ACC112 (cell line): ENCODE results near the gene DUSP21.
"Not testable (repeated sequence)": the region's sequence is repeated elsewhere in the genome, so short reads cannot be mapped to it uniquely, and the experiment has no call there.

Source experiments
- H2AFZ ChIP-seq: fragments of 200-600 bp; sonication (generic); one replicate; pipeline ENCODE4 v1.6.0; 2017; ENCODE audit warnings: antibody characterized with exemption, low read length; ENCODE audit not compliant: unreplicated experiment
- H3K27ac ChIP-seq: fragments of 200-600 bp; sonication (generic); 2 replicates; pipeline ENCODE4 v1.5.1; 2014; ENCODE audit warnings: low read depth, mild to moderate bottlenecking, antibody characterized with exemption, low read length, moderate library complexity
- H3K27me3 ChIP-seq: fragments of 200-600 bp; sonication (generic); 2 replicates; pipeline ENCODE4 v1.6.1; 2014; ENCODE audit warnings: mild to moderate bottlenecking, antibody characterized with exemption, low read length, moderate library complexity, mixed read lengths; ENCODE audit not compliant: insufficient read depth
- H3K36me3 ChIP-seq: fragments of 200-600 bp; sonication (generic); 2 replicates; pipeline ENCODE4 v1.6.1; 2016; ENCODE audit warnings: mild to moderate bottlenecking, antibody characterized with exemption, low read length, moderate library complexity, mixed read lengths; ENCODE audit not compliant: insufficient read depth
- H3K4me1 ChIP-seq: fragments of 200-600 bp; sonication (generic); one replicate; pipeline ENCODE4 v1.6.1; 2016; ENCODE audit warnings: low read length, mixed read lengths; ENCODE audit not compliant: insufficient read depth, unreplicated experiment, control insufficient read depth
- H3K4me3 ChIP-seq: fragments of 200-600 bp; sonication (generic); 2 replicates; pipeline ENCODE4 v1.5.1; 2014; ENCODE audit warnings: mild to moderate bottlenecking, low read depth, low read length
- H3K79me2 ChIP-seq: fragments of 200-600 bp; sonication (generic); one replicate; pipeline ENCODE4 v1.6.0; 2016; ENCODE audit warnings: low read length; ENCODE audit not compliant: control insufficient read depth, unreplicated experiment, insufficient read depth

Gene DUSP21

DNA sequence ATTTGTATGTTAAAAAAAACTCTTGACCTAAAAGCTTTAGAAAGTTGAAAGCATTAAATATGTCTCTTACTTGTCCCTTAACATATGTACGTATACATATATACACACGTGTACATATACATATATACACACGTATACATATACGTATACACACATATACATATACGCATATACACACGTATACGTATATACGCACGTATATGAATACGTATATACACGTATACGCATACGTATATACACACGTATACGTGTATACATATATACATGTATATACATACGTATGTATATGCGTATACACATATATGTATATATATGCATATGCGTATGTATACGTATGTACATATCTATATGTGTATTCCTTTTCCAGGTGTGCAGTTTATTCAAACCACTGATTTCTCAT is 32.9 kb downstream of the DUSP21 start:
- H3K36me3 ChIP-seq = no peaks in the 10 kb centered on the region
- no peak overlapping the region for H3K27ac ChIP-seq
- H3K79me2 ChIP-seq = peaks cover 79% of the 10 kb centered on the region
- H3K4me1 ChIP-seq = no peaks in the 10 kb centered on the region
- 0 out of 2 replicates have a peak overlapping the region, but pooled peaks have one; percentile 25 for H3K4me3 ChIP-seq
- H2AFZ ChIP-seq = no peak overlapping the region
- H3K27me3 ChIP-seq = no peaks in the 10 kb centered on the region

DNA sequence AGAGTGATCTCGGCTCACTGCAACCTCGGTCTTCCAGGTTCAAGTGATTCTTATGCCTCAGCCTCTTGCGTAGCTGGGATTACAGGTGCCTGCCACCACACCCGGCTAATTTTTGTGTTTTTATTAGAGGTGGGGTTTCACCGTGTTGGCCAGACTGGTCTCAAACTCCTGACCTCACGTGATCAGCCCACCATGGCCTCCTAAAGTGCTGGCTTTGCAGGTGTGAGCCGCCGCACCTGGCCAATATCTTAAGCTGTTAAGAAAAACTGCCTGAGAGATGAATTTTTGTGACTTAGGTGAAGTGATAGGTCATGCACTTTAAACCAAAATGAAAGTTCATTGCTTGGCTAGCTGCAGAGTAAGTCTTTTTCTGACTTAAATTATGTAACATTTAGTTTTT is 35.0 kb downstream of the DUSP21 start:
- no peaks in the 10 kb centered on the region for H3K4me1 ChIP-seq
- H3K27ac ChIP-seq = no peak overlapping the region
- H2AFZ ChIP-seq = no peak overlapping the region
- peaks cover 91% of the 10 kb centered on the region for H3K79me2 ChIP-seq
- H3K36me3 ChIP-seq = no peaks in the 10 kb centered on the region
- no peak overlapping the region for H3K4me3 ChIP-seq
- H3K27me3 ChIP-seq = no peaks in the 10 kb centered on the region

DNA sequence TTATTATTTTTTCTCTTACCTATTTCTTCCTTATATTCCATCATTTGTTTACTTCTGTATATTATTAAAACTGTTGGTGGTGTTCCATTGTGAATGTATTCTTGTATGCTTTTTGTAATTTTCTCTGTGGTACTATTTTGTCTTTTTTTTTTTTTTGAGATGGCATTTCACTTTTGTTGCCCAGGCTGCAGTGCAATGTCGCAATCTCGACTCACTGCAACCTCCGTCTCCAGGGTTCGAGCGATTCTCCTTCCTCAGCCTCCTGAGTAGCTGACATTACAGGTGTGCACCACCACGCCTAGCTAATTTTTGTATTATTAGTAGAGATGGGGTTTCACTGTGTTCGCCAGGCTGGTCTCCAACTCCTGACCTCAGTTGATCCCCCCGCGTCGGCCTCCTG is 37.7 kb downstream of the DUSP21 start:
- Histone ChIP-seq H3K27ac (no peak overlapping the region), H3K36me3 (no peaks in the 10 kb centered on the region), H2AFZ (no peak overlapping the region), H3K79me2 (peaks cover 84% of the 10 kb centered on the region), H3K4me3 (no peak overlapping the region), H3K27me3 (no peaks in the 10 kb centered on the region), H3K4me1 (no peaks in the 10 kb centered on the region)

DNA sequence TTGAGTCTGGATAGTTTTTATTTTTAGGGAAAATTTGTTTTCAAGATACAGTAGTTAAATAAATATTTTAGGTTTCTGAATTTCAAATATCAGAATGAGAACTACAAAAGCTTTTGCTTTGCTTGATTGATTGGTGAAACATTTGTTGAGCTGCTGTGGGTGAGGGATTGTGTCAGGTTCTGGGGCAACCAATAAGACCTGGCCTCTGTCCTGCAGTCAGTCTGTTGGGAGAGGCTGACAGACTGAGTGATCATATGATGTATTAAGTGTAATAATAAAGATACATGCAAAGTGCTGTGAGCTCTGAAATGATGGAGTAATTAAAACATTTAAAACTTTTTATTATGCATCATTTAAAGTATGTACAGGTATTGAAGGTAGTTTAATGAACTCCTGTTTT is 38.8 kb downstream of the DUSP21 start:
- Histone ChIP-seq H2AFZ (no peak overlapping the region), H3K4me3 (no peak overlapping the region), H3K4me1 (no peaks in the 10 kb centered on the region), H3K27ac (no peak overlapping the region), H3K27me3 (no peaks in the 10 kb centered on the region), H3K79me2 (peaks cover 85% of the 10 kb centered on the region), H3K36me3 (no peaks in the 10 kb centered on the region)

DNA sequence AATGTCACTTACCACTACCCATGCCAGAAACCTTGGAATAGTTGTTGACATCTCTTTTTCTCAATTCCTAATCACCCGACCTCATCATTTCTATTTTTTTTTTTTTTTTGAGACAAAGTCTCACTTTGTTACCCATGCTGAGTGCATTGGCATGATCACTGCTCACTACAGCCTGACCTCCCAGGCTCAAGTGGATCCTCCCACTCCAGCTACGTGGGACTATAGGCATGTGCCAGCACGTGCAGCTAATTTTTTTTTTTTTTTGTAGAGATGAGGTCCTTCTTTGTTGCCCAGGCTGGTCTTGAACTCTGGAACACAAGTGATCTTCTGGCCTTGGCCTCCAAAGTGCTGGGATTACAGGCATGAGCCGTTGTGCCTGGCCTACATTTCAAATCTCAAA is 41.1 kb downstream of the DUSP21 start:
- peaks cover 84% of the 10 kb centered on the region for H3K79me2 ChIP-seq
- no peak overlapping the region for H3K27ac ChIP-seq
- no peaks in the 10 kb centered on the region for H3K36me3 ChIP-seq
- no peak overlapping the region for H3K4me3 ChIP-seq
- H3K4me1 ChIP-seq = no peaks in the 10 kb centered on the region
- no peaks in the 10 kb centered on the region for H3K27me3 ChIP-seq
- H2AFZ ChIP-seq = no peak overlapping the region

DNA sequence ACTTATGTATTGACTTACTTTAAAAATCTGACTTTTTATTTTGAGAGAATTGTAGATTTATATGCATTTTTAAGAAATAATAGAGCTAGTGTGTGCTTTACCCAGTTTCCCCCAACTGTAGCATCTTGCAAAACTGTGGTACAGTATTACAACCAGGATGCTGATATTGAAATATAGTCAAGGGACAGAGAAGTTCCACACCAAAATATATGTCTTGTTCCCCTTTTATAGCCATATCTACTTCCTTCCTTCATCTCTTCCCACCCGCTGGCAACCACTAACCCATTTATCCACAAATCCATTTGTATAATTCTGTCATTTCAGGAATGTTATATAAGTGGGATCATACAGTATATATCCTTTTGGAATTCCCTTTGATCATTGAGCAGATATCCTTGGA is 46.0 kb downstream of the DUSP21 start:
- peaks cover 75% of the 10 kb centered on the region for H3K79me2 ChIP-seq
- H3K4me1 ChIP-seq = no peaks in the 10 kb centered on the region

DNA sequence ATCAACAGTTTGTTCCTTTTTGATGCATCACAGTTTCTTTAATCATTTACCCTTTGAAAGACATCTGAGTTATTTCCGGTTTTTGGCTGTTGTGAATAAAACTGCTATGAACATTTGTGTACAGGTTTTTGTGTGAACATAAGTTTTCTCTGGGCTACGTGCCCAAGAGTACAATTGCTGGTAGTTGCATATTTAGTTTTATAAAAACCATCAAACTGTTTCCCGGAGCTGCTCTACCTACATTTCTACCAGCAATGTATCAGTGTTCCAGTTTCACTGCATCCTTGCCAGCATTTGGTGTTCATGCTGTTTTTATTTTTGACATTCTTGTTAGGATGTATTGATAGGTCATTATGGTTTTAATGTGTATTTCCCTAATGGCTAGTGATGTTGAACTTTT is 46.4 kb downstream of the DUSP21 start:
- no peaks in the 10 kb centered on the region for H3K4me1 ChIP-seq
- no peaks in the 10 kb centered on the region for H3K27me3 ChIP-seq
- H2AFZ ChIP-seq = no peak overlapping the region
- no peak overlapping the region for H3K4me3 ChIP-seq
- no peaks in the 10 kb centered on the region for H3K36me3 ChIP-seq
- H3K27ac ChIP-seq = no peak overlapping the region
- peaks cover 77% of the 10 kb centered on the region for H3K79me2 ChIP-seq

More for the DNA sequence above, 46.0 kb downstream of the DUSP21 start:
- Histone ChIP-seq H3K27me3 (no peaks in the 10 kb centered on the region), H3K36me3 (no peaks in the 10 kb centered on the region), H2AFZ (no peak overlapping the region), H3K4me3 (no peak overlapping the region), H3K27ac (no peak overlapping the region)

DNA sequence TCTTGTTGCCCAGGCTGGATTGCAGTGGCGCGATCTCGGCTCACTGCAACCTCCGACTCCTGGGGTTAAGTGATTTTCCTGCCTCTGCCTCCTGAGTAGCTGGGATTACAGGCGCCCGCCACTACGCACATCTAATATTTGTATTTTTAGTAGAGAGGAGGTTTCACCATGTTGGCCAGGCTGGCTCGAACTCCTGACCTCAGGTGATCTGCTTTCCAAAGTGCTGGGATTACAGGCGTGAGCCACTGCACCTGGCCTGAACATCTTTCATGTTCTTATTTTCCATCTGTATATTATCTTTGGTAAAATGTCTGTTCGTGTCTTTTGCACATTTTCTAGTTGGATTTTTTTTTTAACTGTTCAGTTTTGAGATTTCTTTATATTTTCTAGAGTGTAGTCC is 46.9 kb downstream of the DUSP21 start:
- H3K4me1 ChIP-seq, H3K36me3 ChIP-seq, H3K27ac ChIP-seq, H3K27me3 ChIP-seq, H3K4me3 ChIP-seq, H2AFZ ChIP-seq: not testable (repeated sequence)
- H3K79me2 ChIP-seq = peaks cover 80% of the 10 kb centered on the region

DNA sequence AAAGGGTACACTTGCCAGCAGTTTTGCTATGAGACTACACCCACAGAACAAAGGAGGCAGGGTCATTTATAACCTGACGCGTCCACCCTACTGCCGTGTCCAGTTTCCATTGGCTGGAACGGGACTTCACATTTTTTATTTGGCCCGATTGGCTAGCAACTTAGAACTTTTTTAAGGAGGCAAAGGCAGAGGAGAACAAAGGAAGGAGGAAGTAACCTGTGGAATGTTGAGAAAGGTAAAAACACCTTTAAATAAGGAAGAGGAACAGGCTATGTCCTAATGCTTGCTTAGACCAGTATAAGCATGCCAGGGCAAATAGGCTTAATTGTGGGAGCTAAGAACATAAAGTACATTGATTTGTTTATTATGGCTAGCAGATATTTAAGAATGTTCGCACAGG is 47.8 kb downstream of the DUSP21 start:
- Histone ChIP-seq H3K27ac (no peak overlapping the region), H2AFZ (no peak overlapping the region), H3K4me3 (no peak overlapping the region), H3K4me1 (no peaks in the 10 kb centered on the region), H3K27me3 (no peaks in the 10 kb centered on the region), H3K79me2 (peaks cover 77% of the 10 kb centered on the region), H3K36me3 (no peaks in the 10 kb centered on the region)
